Measurements from ENCODE around the gene FOXC1. TPM values are rescaled to one million over a fixed set of nuclear protein-coding genes. Genes with fewer than 3 reads are reported as not detected.

FOXC1 gene
- total and polyA plus RNA-seq, 2 donors from 2014 or later = 18.0 to 58.5 TPM

DNA sequence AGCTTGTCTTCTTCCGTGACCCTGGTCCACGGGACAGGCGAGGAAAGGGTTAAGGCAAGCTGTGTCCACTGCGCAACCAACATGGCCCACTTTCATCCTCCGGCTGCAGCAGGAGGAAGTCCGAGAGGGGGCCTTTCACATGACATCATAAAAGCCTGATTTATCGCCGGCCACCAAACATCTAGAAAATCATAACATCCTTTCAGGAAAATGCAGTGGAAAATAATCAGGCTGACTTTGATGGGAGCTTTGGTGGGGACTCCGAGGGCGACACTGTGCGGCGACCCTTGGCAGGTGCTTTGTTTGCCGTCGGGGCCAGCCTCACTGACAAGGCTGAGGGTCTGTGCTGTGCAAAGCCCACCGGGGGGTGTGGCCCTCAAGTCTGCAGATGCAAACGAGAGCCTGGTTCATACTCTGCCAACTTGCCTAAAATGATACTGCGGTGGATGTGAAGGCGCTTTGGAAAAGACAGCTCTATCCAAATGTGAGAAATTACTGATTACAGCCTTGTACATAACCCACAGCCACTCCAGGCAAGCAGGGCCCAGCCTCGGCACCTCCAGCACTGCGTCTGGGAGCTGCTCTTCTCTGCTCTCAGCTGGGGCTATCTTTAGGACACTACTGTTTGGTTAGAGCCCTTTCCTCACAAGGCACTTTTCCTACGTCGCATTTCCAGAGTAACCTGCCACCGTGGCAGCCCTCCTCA is 25.7 kb downstream of the FOXC1 start:
- Histone ChIP-seq H3K27ac (ENCODE audit: low read depth in 2 of 2, low read length in 2 of 2) (no peak overlapping the region), H3K9ac (ENCODE audit: low read length in 3 of 3) (no peak overlapping the region), H3K36me3 (ENCODE audit: control insufficient read depth in 2 of 3, insufficient read depth in 3 of 3, low read length in 3 of 3) (no peaks in the 10 kb centered on the region), H3K27me3 (ENCODE audit: control insufficient read depth, insufficient read depth, low read length) (no peaks in the 10 kb centered on the region), H3K4me3 (ENCODE audit: low read length in 3 of 3) (no peak overlapping the region), H3K4me1 (ENCODE audit: control insufficient read depth in 2 of 3, insufficient read depth in 2 of 3, low read depth in 1 of 3, low read length in 3 of 3) (peaks cover 0 to 7% (median 0%) of the 10 kb centered on the region in 3 donors), H3K9me3 (ENCODE audit: control insufficient read depth in 2 of 3, insufficient read depth in 1 of 3, low read length in 3 of 3) (no peaks in the 10 kb centered on the region)
- intact Hi-C loops (cut with DNase I) = no loop called here
- peak in 4 of 5 donors; percentile 53 to 89 (median 66) for DNase-seq
- TF ChIP-seq, protein P1, sequence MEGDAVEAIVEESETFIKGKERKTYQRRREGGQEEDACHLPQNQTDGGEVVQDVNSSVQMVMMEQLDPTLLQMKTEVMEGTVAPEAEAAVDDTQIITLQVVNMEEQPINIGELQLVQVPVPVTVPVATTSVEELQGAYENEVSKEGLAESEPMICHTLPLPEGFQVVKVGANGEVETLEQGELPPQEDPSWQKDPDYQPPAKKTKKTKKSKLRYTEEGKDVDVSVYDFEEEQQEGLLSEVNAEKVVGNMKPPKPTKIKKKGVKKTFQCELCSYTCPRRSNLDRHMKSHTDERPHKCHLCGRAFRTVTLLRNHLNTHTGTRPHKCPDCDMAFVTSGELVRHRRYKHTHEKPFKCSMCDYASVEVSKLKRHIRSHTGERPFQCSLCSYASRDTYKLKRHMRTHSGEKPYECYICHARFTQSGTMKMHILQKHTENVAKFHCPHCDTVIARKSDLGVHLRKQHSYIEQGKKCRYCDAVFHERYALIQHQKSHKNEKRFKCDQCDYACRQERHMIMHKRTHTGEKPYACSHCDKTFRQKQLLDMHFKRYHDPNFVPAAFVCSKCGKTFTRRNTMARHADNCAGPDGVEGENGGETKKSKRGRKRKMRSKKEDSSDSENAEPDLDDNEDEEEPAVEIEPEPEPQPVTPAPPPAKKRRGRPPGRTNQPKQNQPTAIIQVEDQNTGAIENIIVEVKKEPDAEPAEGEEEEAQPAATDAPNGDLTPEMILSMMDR (IDR thresholded peaks at IDR 0.05; ENCODE audit: borderline replicate concordance, extremely low read depth, insufficient read depth) = no peak
- FAIRE-seq = no peak

DNA sequence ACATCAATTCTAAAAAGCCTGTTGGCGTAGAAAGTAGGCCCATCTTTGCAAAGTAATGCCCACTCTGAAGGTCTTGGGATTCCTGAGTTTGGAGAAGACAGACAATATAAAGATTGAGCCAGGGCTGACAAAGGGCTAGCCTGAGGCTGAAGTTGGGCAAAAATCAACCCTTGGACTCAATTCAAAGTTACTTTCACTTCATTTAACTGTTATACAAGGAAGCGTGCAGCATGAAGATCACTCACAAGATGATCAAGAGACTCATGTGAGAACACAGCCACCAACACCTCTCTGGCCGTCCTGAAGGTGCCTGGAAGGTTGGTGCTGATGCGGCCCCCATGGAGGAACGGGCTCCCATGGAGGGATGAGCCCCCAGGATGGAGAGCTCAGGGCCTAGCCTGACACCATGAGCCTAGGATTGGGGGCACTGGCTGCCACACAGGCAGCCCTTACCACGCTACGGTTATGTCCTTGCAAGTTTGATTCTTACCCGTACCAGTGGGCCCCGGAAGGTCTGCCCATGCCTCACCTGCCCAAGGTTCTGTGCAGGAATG is 26.6 kb downstream of the FOXC1 start:
- Histone ChIP-seq H3K9ac (ENCODE audit: low read length in 3 of 3) (no peak overlapping the region), H3K4me3 (ENCODE audit: low read length in 3 of 3) (no peak overlapping the region), H3K9me3 (ENCODE audit: control insufficient read depth in 2 of 3, insufficient read depth in 1 of 3, low read length in 3 of 3) (no peaks in the 10 kb centered on the region), H3K27me3 (ENCODE audit: control insufficient read depth, insufficient read depth, low read length) (no peaks in the 10 kb centered on the region), H3K4me1 (ENCODE audit: control insufficient read depth in 2 of 3, insufficient read depth in 2 of 3, low read depth in 1 of 3, low read length in 3 of 3) (peaks cover 0 to 7% (median 0%) of the 10 kb centered on the region in 3 donors), H3K27ac (ENCODE audit: low read depth in 2 of 2, low read length in 2 of 2) (peak overlapping the region in 1 of 2 donors; percentile 48), H3K36me3 (ENCODE audit: control insufficient read depth in 2 of 3, insufficient read depth in 3 of 3, low read length in 3 of 3) (no peaks in the 10 kb centered on the region)
- FAIRE-seq = no peak
- TF ChIP-seq, protein P1 (IDR thresholded peaks at IDR 0.05; ENCODE audit: borderline replicate concordance, extremely low read depth, insufficient read depth) = no peak
- intact Hi-C loops (cut with DNase I) = no loop called here
- DNase-seq = peak in 1 of 5 donors; percentile 67

DNA sequence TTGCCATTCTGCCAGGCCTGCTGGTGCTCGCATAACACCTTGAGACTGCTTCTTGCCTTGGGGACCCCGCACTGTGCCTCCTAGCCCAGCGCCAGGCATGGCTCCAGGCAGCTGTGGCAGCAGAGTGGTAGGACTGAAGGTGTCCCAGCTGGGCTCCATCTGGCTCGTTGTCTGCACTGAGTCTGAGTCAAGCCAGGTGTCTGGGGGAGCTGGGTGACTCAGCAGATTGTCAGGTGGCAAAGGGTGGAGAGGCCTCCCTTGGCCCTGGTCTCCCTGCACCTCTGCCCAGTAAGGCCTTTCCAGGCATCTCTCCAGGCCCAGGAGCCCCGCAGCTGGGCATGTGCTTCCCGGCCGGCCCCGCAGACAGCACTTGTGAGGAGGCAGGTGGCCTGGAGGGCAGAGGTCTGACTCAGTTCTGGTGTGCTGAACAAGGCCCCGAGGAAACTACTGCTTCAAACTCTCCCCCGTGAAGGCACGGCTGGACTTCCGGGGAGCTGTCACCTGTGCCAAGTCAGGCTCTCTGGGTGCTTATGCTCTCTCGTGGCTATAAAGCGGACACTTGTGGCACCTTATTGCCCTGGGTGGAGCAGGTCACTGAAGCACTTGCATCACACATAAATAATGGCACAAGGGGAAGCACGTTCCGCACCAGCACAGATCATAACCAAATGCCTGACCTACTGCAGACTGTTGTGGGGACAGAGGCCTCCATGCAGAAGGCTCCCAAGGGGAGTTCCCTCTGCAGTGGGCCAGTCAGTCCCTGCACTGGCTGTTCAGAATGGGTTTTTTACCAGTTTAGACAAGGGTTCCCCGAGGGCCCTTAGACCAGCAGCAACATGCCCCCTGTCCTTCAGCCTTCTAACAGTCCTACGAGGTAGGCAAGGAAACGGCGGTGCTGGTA is 27.5 kb downstream of the FOXC1 start:
- TF ChIP-seq, protein P1 (IDR thresholded peaks at IDR 0.05; ENCODE audit: borderline replicate concordance, extremely low read depth, insufficient read depth) = no peak
- intact Hi-C loops (cut with DNase I) = no loop called here
- no peak for FAIRE-seq

More for the DNA sequence above, 27.5 kb downstream of the FOXC1 start:
- peaks cover 0 to 7% (median 0%) of the 10 kb centered on the region in 3 donors for H3K4me1 ChIP-seq (ENCODE audit: control insufficient read depth in 2 of 3, insufficient read depth in 2 of 3, low read depth in 1 of 3, low read length in 3 of 3)
- H3K27ac ChIP-seq (ENCODE audit: low read depth in 2 of 2, low read length in 2 of 2) = peak overlapping the region in 1 of 2 donors; percentile 48
- no peaks in the 10 kb centered on the region for H3K9me3 ChIP-seq (ENCODE audit: control insufficient read depth in 2 of 3, insufficient read depth in 1 of 3, low read length in 3 of 3)
- no peaks in the 10 kb centered on the region for H3K36me3 ChIP-seq (ENCODE audit: control insufficient read depth in 2 of 3, insufficient read depth in 3 of 3, low read length in 3 of 3)
- H3K27me3 ChIP-seq (ENCODE audit: control insufficient read depth, insufficient read depth, low read length) = no peaks in the 10 kb centered on the region
- peak in 4 of 5 donors; percentile 41 to 95 (median 50) for DNase-seq
- H3K4me3 ChIP-seq (ENCODE audit: low read length in 3 of 3) = no peak overlapping the region
- no peak overlapping the region for H3K9ac ChIP-seq (ENCODE audit: low read length in 3 of 3)
